ENCODE data around the gene INPP5F.
"Not testable (repeated sequence)": the region's sequence is repeated elsewhere in the genome, so short reads cannot be mapped to it uniquely, and the experiment has no call there.

The INPP5F gene

GRCh38 chr10:119786117-119786769, 60.4 kb downstream of the INPP5F start:
- no peaks in the 10 kb centered on the region for H3K27me3 ChIP-seq (ENCODE audit: control insufficient read depth in 5 of 5, insufficient read depth in 4 of 5, low read length in 5 of 5)
- no peaks in the 10 kb centered on the region for H3K9me3 ChIP-seq (ENCODE audit: control insufficient read depth in 5 of 5, low read length in 5 of 5)
- no peak overlapping the region for H3K4me3 ChIP-seq (ENCODE audit: low read depth in 1 of 5, low read length in 5 of 5)
- no peak overlapping the region for H3K9ac ChIP-seq (ENCODE audit: low read length in 5 of 5)
- H3K27ac ChIP-seq (ENCODE audit: low read depth, low read length): no peak overlapping the region
- H3K36me3 ChIP-seq (ENCODE audit: control insufficient read depth in 5 of 5, insufficient read depth in 5 of 5, low read length in 5 of 5): no peaks in the 10 kb centered on the region
- peaks cover 0 to 5% (median 0%) of the 10 kb centered on the region in 5 donors for H3K4me1 ChIP-seq (ENCODE audit: control insufficient read depth in 5 of 5, insufficient read depth in 5 of 5, low read length in 5 of 5)

- not testable (repeated sequence) for H3K27me3 ChIP-seq (ENCODE audit: control insufficient read depth in 5 of 5, insufficient read depth in 4 of 5, low read length in 5 of 5); H3K9ac ChIP-seq (ENCODE audit: low read length in 5 of 5); H3K9me3 ChIP-seq (ENCODE audit: control insufficient read depth in 5 of 5, low read length in 5 of 5); H3K27ac ChIP-seq (ENCODE audit: low read depth, low read length); H3K4me3 ChIP-seq (ENCODE audit: low read depth in 1 of 5, low read length in 5 of 5); H3K4me1 ChIP-seq (ENCODE audit: control insufficient read depth in 5 of 5, insufficient read depth in 5 of 5, low read length in 5 of 5)
- peaks cover 5 to 17% (median 10%) of the 10 kb centered on the region in 5 donors for H3K36me3 ChIP-seq (ENCODE audit: control insufficient read depth in 5 of 5, insufficient read depth in 5 of 5, low read length in 5 of 5)
These were observed 69.3 kb downstream of the INPP5F start for GRCh38 chr10:119795101-119795500.

- Histone ChIP-seq H3K9me3 (ENCODE audit: control insufficient read depth in 5 of 5, low read length in 5 of 5) (no peaks in the 10 kb centered on the region), H3K4me3 (ENCODE audit: low read depth in 1 of 5, low read length in 5 of 5) (no peak overlapping the region), H3K9ac (ENCODE audit: low read length in 5 of 5) (no peak overlapping the region), H3K27me3 (ENCODE audit: control insufficient read depth in 5 of 5, insufficient read depth in 4 of 5, low read length in 5 of 5) (no peaks in the 10 kb centered on the region), H3K27ac (ENCODE audit: low read depth, low read length) (no peak overlapping the region), H3K36me3 (ENCODE audit: control insufficient read depth in 5 of 5, insufficient read depth in 5 of 5, low read length in 5 of 5) (peaks cover 5 to 17% (median 10%) of the 10 kb centered on the region in 5 donors), H3K4me1 (ENCODE audit: control insufficient read depth in 5 of 5, insufficient read depth in 5 of 5, low read length in 5 of 5) (no peaks in the 10 kb centered on the region)
These were observed 70.2 kb downstream of the INPP5F start for GRCh38 chr10:119796039-119796438.

GRCh38 chr10:119801176-119801575, 75.3 kb downstream of the INPP5F start:
- H3K36me3 ChIP-seq (ENCODE audit: control insufficient read depth in 5 of 5, insufficient read depth in 5 of 5, low read length in 5 of 5): peaks cover 19 to 29% (median 27%) of the 10 kb centered on the region in 5 donors
- H3K9me3 ChIP-seq (ENCODE audit: control insufficient read depth in 5 of 5, low read length in 5 of 5): no peaks in the 10 kb centered on the region
- H3K4me3 ChIP-seq (ENCODE audit: low read depth in 1 of 5, low read length in 5 of 5): no peak overlapping the region
- H3K9ac ChIP-seq (ENCODE audit: low read length in 5 of 5): no peak overlapping the region
- no peaks in the 10 kb centered on the region for H3K27me3 ChIP-seq (ENCODE audit: control insufficient read depth in 5 of 5, insufficient read depth in 4 of 5, low read length in 5 of 5)
- H3K27ac ChIP-seq (ENCODE audit: low read depth, low read length): no peak overlapping the region
- H3K4me1 ChIP-seq (ENCODE audit: control insufficient read depth in 5 of 5, insufficient read depth in 5 of 5, low read length in 5 of 5): no peaks in the 10 kb centered on the region

GRCh38 chr10:119801998-119802538, 76.2 kb downstream of the INPP5F start:
- Histone ChIP-seq H3K4me1 (ENCODE audit: control insufficient read depth in 5 of 5, insufficient read depth in 5 of 5, low read length in 5 of 5) (no peaks in the 10 kb centered on the region), H3K36me3 (ENCODE audit: control insufficient read depth in 5 of 5, insufficient read depth in 5 of 5, low read length in 5 of 5) (peaks cover 15 to 26% (median 23%) of the 10 kb centered on the region in 5 donors), H3K4me3 (ENCODE audit: low read depth in 1 of 5, low read length in 5 of 5) (no peak overlapping the region), H3K9ac (ENCODE audit: low read length in 5 of 5) (no peak overlapping the region), H3K27ac (ENCODE audit: low read depth, low read length) (no peak overlapping the region), H3K27me3 (ENCODE audit: control insufficient read depth in 5 of 5, insufficient read depth in 4 of 5, low read length in 5 of 5) (no peaks in the 10 kb centered on the region), H3K9me3 (ENCODE audit: control insufficient read depth in 5 of 5, low read length in 5 of 5) (no peaks in the 10 kb centered on the region)

GRCh38 chr10:119803264-119803663, 77.4 kb downstream of the INPP5F start:
- H3K9me3 ChIP-seq (ENCODE audit: control insufficient read depth in 5 of 5, low read length in 5 of 5): no peaks in the 10 kb centered on the region

GRCh38 chr10:119805702-119806230, 79.9 kb downstream of the INPP5F start:
- Histone ChIP-seq H3K4me1 (ENCODE audit: control insufficient read depth in 5 of 5, insufficient read depth in 5 of 5, low read length in 5 of 5) (no peaks in the 10 kb centered on the region), H3K27ac (ENCODE audit: low read depth, low read length) (no peak overlapping the region), H3K27me3 (ENCODE audit: control insufficient read depth in 5 of 5, insufficient read depth in 4 of 5, low read length in 5 of 5) (no peaks in the 10 kb centered on the region), H3K9me3 (ENCODE audit: control insufficient read depth in 5 of 5, low read length in 5 of 5) (no peaks in the 10 kb centered on the region), H3K9ac (ENCODE audit: low read length in 5 of 5) (no peak overlapping the region), H3K4me3 (ENCODE audit: low read depth in 1 of 5, low read length in 5 of 5) (no peak overlapping the region), H3K36me3 (ENCODE audit: control insufficient read depth in 5 of 5, insufficient read depth in 5 of 5, low read length in 5 of 5) (peaks cover 15 to 24% (median 18%) of the 10 kb centered on the region in 5 donors)

More at GRCh38 chr10:119803264-119803663, 77.4 kb downstream of the INPP5F start:
- Histone ChIP-seq H3K36me3 (ENCODE audit: control insufficient read depth in 5 of 5, insufficient read depth in 5 of 5, low read length in 5 of 5) (peaks cover 17 to 24% (median 20%) of the 10 kb centered on the region in 5 donors), H3K27me3 (ENCODE audit: control insufficient read depth in 5 of 5, insufficient read depth in 4 of 5, low read length in 5 of 5) (no peaks in the 10 kb centered on the region), H3K4me3 (ENCODE audit: low read depth in 1 of 5, low read length in 5 of 5) (no peak overlapping the region), H3K4me1 (ENCODE audit: control insufficient read depth in 5 of 5, insufficient read depth in 5 of 5, low read length in 5 of 5) (no peaks in the 10 kb centered on the region), H3K9ac (ENCODE audit: low read length in 5 of 5) (no peak overlapping the region), H3K27ac (ENCODE audit: low read depth, low read length) (no peak overlapping the region)

- H3K4me1 ChIP-seq (ENCODE audit: control insufficient read depth in 5 of 5, insufficient read depth in 5 of 5, low read length in 5 of 5): no peaks in the 10 kb centered on the region
- no peak overlapping the region for H3K4me3 ChIP-seq (ENCODE audit: low read depth in 1 of 5, low read length in 5 of 5)
- H3K36me3 ChIP-seq (ENCODE audit: control insufficient read depth in 5 of 5, insufficient read depth in 5 of 5, low read length in 5 of 5): peaks cover 15 to 24% (median 18%) of the 10 kb centered on the region in 5 donors
- no peaks in the 10 kb centered on the region for H3K9me3 ChIP-seq (ENCODE audit: control insufficient read depth in 5 of 5, low read length in 5 of 5)
- no peaks in the 10 kb centered on the region for H3K27me3 ChIP-seq (ENCODE audit: control insufficient read depth in 5 of 5, insufficient read depth in 4 of 5, low read length in 5 of 5)
- H3K9ac ChIP-seq (ENCODE audit: low read length in 5 of 5): no peak overlapping the region
- no peak overlapping the region for H3K27ac ChIP-seq (ENCODE audit: low read depth, low read length)
These were observed 80.7 kb downstream of the INPP5F start for GRCh38 chr10:119806334-119807130.

GRCh38 chr10:119807960-119808697, 82.3 kb downstream of the INPP5F start:
- H3K36me3 ChIP-seq (ENCODE audit: control insufficient read depth in 5 of 5, insufficient read depth in 5 of 5, low read length in 5 of 5): peaks cover 17 to 28% (median 21%) of the 10 kb centered on the region in 5 donors
- H3K9ac ChIP-seq (ENCODE audit: low read length in 5 of 5): no peak overlapping the region
- H3K4me1 ChIP-seq (ENCODE audit: control insufficient read depth in 5 of 5, insufficient read depth in 5 of 5, low read length in 5 of 5): no peaks in the 10 kb centered on the region
- H3K4me3 ChIP-seq (ENCODE audit: low read depth in 1 of 5, low read length in 5 of 5): no peak overlapping the region
- H3K27ac ChIP-seq (ENCODE audit: low read depth, low read length): no peak overlapping the region
- H3K27me3 ChIP-seq (ENCODE audit: control insufficient read depth in 5 of 5, insufficient read depth in 4 of 5, low read length in 5 of 5): no peaks in the 10 kb centered on the region
- H3K9me3 ChIP-seq (ENCODE audit: control insufficient read depth in 5 of 5, low read length in 5 of 5): no peaks in the 10 kb centered on the region

Measured in subcutaneous abdominal adipose tissue (tissue), 5 donors.